Stimulated activated naive CD8-positive, alpha-beta T cell treated with anti-CD3 and anti-CD28 coated beads, Interleukin-15, amount 100 ng/mL, for 72 hours (primary cell): ENCODE data around the gene E2F1.
A peak's percentile ranks its signal among the peaks of the same experiment; 100 is the strongest.

Experiments used
- ATAC-seq: fragments of 150-1000 bp; cut with Tn5 transposase; 2 replicates; pipeline ENCODE4 v1.10.0; 2021; ENCODE audit warnings: mild to moderate bottlenecking, moderate library complexity
- DNase-seq, 2 donors: peaks; one replicate each; pipeline ENCODE4 v3.0.0; 2021 to 2022
- H3K27ac Mint-ChIP-seq, 2 donors: one replicate each; pipeline ENCODE4 v1.8.0; 2022; ENCODE audit warnings: mild to moderate bottlenecking in 2 of 2, mixed read lengths in 2 of 2, moderate library complexity in 2 of 2
- H3K27me3 Mint-ChIP-seq: one replicate; pipeline ENCODE4 v1.8.0; 2022; ENCODE audit warnings: mixed read lengths
- H3K4me1 Mint-ChIP-seq: one replicate; pipeline ENCODE4 v1.8.0; 2022; ENCODE audit warnings: mild to moderate bottlenecking, mixed read lengths
- H3K4me3 Mint-ChIP-seq, 2 donors: one replicate each; pipeline ENCODE4 v1.8.0; 2022; ENCODE audit warnings: mild to moderate bottlenecking in 2 of 2, mixed read lengths in 2 of 2, moderate library complexity in 1 of 2
- H3K9me3 Mint-ChIP-seq, 2 donors: one replicate each; pipeline ENCODE4 v1.8.0; 2022; ENCODE audit warnings: mixed read lengths in 2 of 2

Gene E2F1

GRCh38 chr20:33629979-33630378 lies 56.2 kb downstream of the E2F1 start:
- no peak overlapping the region for H3K4me3 Mint-ChIP-seq
- H3K27me3 Mint-ChIP-seq = no peaks in the 10 kb centered on the region
- DNase-seq (no peak), ATAC-seq (no peak)
- no peaks in the 10 kb centered on the region for H3K9me3 Mint-ChIP-seq
- no peaks in the 10 kb centered on the region for H3K4me1 Mint-ChIP-seq
- peak overlapping the region in 1 of 2 donors; percentile 42 for H3K27ac Mint-ChIP-seq

DNA sequence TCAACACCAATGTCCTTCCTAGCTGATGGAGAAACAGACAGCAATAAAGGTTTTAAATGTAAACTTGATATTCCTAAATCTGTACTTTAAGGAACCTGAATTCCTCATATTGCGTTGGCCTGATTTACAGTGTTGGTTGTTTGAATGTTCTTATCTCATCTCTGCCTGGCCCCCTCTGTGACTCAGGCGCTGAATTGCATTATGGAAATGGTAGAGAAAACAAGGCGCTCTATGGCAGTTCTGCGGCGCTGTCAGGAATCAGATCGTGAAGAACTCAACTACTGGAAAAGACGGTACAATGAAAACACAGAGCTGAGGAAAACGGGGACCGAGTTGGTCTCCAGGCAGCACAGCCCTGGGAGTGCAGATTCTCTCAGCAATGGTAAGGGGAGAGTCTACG lies 56.7 kb downstream of the E2F1 start:
- H3K9me3 Mint-ChIP-seq = no peaks in the 10 kb centered on the region
- H3K27ac Mint-ChIP-seq = no peak overlapping the region
- no peaks in the 10 kb centered on the region for H3K27me3 Mint-ChIP-seq
- ATAC-seq (no peak), DNase-seq (no peak)
- no peaks in the 10 kb centered on the region for H3K4me1 Mint-ChIP-seq
- H3K4me3 Mint-ChIP-seq = no peak overlapping the region

GRCh38 chr20:33627577-33628216 lies 58.5 kb downstream of the E2F1 start:
- Mint-ChIP-seq H3K9me3 (no peaks in the 10 kb centered on the region), H3K4me3 (no peak overlapping the region), H3K27ac (no peak overlapping the region), H3K27me3 (no peaks in the 10 kb centered on the region), H3K4me1 (no peaks in the 10 kb centered on the region)
- no peak for ATAC-seq
- DNase-seq = no peak

DNA sequence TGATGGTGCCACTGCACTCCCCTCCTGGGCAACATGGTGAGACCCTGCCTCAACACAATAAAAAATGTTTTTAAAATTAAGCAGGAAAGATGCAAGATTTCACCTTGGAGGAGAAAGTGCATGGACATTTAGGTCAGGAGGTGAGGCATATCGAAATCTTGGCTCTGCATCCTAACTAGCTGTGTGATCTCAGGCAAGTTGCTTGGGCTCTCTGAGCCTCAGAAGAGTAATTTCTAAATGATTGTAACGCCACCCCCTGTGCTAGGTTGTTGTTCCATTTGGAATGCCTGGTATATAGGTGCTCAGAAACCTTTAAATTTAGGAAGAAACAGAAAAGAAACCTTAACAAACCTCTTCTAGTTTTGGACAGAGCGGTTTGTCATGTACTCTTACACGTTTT lies 60.0 kb downstream of the E2F1 start:
- no peak overlapping the region for H3K4me3 Mint-ChIP-seq
- no peaks in the 10 kb centered on the region for H3K4me1 Mint-ChIP-seq
- DNase-seq (no peak), ATAC-seq (no peak)
- no peaks in the 10 kb centered on the region for H3K9me3 Mint-ChIP-seq
- no peak overlapping the region for H3K27ac Mint-ChIP-seq
- H3K27me3 Mint-ChIP-seq = no peaks in the 10 kb centered on the region
